ENCODE results near the gene CKLF.

- no peak for TF ChIP-seq POLR2A (IDR thresholded peaks at IDR 0.05; ENCODE audit: low read length)
- TF ChIP-seq GATA1 (IDR thresholded peaks at IDR 0.05; ENCODE audit: low read depth, low read length), result no peak
These were observed 38.6 kb downstream of the CKLF start for GRCh38 chr16:66591018-66591417.
